Measurements from ENCODE around the gene GALM.

- no peak for TF ChIP-seq CTCF (IDR thresholded peaks at IDR 0.05; ENCODE audit: insufficient read depth, low read length, poor library complexity, severe bottlenecking)
- TF ChIP-seq EZH2phosphoT487 (conservative IDR thresholded peaks at IDR 0.05; ENCODE audit: low read length) = no peak
These were observed 31.4 kb downstream of the GALM start for GRCh38 chr2:38697116-38697840.

Data from SU-DHL-6 (cell line).